H9 (cell line): Measurements from ENCODE around the gene KREMEN1. TPM values are rescaled to one million over a fixed set of nuclear protein-coding genes. Genes with fewer than 3 reads are reported as not detected.

ENCODE experiments used
- DNase-seq: peaks from one replicate; pipeline ENCODE4 v3.0.0-alpha.2; 2017
- H2AFZ ChIP-seq: one replicate; pipeline ENCODE4 v1.6.1; 2013; ENCODE audit warnings: mild to moderate bottlenecking, low read length, control low read depth, moderate library complexity
- H2AK5ac ChIP-seq: 2 replicates; pipeline ENCODE4 v1.6.1; 2013; ENCODE audit warnings: low read length, control low read depth, mixed read lengths; ENCODE audit not compliant: insufficient read length
- H2BK120ac ChIP-seq: one replicate; pipeline ENCODE4 v1.6.1; 2013; ENCODE audit warnings: low read depth, mild to moderate bottlenecking, low read length, control low read depth, inconsistent platforms; ENCODE audit not compliant: poor library complexity, severe bottlenecking
- H2BK12ac ChIP-seq: 2 replicates; pipeline ENCODE4 v1.6.1; 2013; ENCODE audit warnings: low read length, control low read depth, mixed read lengths, low read depth; ENCODE audit not compliant: insufficient read length
- H2BK15ac ChIP-seq: 2 replicates; pipeline ENCODE4 v1.6.1; 2013; ENCODE audit warnings: low read depth, low read length, control low read depth
- H2BK20ac ChIP-seq: one replicate; pipeline ENCODE4 v1.6.1; 2013; ENCODE audit warnings: low read depth, mild to moderate bottlenecking, low read length, control low read depth, inconsistent platforms; ENCODE audit not compliant: poor library complexity, severe bottlenecking
- H2BK5ac ChIP-seq: 2 replicates; pipeline ENCODE4 v1.6.1; 2013; ENCODE audit warnings: low read length, control low read depth, mixed read lengths; ENCODE audit not compliant: insufficient read length
- H3K14ac ChIP-seq: 2 replicates; pipeline ENCODE4 v1.6.1; 2013; ENCODE audit warnings: low read length, control low read depth; ENCODE audit not compliant: insufficient read depth
- H3K18ac ChIP-seq: 2 replicates; pipeline ENCODE4 v1.6.1; 2013; ENCODE audit warnings: low read depth, mild to moderate bottlenecking, mixed read lengths, low read length, control low read depth; ENCODE audit not compliant: insufficient read length
- H3K23ac ChIP-seq: 2 replicates; pipeline ENCODE4 v1.6.1; 2013; ENCODE audit warnings: low read length, control low read depth, mixed read lengths, low read depth; ENCODE audit not compliant: insufficient read length
- H3K23me2 ChIP-seq: 2 replicates; pipeline ENCODE4 v1.6.1; 2013; ENCODE audit warnings: low read depth, mild to moderate bottlenecking, mixed read lengths, low read length, control low read depth; ENCODE audit not compliant: insufficient read length, poor library complexity, severe bottlenecking
- H3K27ac ChIP-seq: 2 replicates; pipeline ENCODE4 v1.5.1; 2013; ENCODE audit warnings: low read length, control low read depth, mixed read lengths, low read depth; ENCODE audit not compliant: insufficient read length
- H3K27me3 ChIP-seq: 2 replicates; pipeline ENCODE4 v1.6.1; 2013; ENCODE audit warnings: low read length, control low read depth, inconsistent platforms; ENCODE audit not compliant: insufficient read depth
- H3K4ac ChIP-seq: 2 replicates; pipeline ENCODE4 v1.6.1; 2013; ENCODE audit warnings: low read depth, mild to moderate bottlenecking, control low read depth, inconsistent platforms, low read length, moderate library complexity
- H3K4me1 ChIP-seq: 2 replicates; pipeline ENCODE4 v1.6.1; 2013; ENCODE audit warnings: low read length, control low read depth, inconsistent platforms; ENCODE audit not compliant: insufficient read depth
- H3K4me2 ChIP-seq: 2 replicates; pipeline ENCODE4 v1.6.1; 2013; ENCODE audit warnings: low read length, control low read depth, mixed read lengths; ENCODE audit not compliant: insufficient read length, insufficient read depth
- H3K56ac ChIP-seq: 2 replicates; pipeline ENCODE4 v1.6.1; 2013; ENCODE audit warnings: low read depth, mild to moderate bottlenecking, mixed read lengths, low read length, control low read depth; ENCODE audit not compliant: insufficient read length
- H3K79me1 ChIP-seq: 2 replicates; pipeline ENCODE4 v1.6.1; 2013; ENCODE audit warnings: low read depth, mild to moderate bottlenecking, moderate library complexity, low read length, control low read depth, inconsistent platforms; ENCODE audit not compliant: insufficient read depth, poor library complexity, severe bottlenecking
- H3K79me2 ChIP-seq: 2 replicates; pipeline ENCODE4 v1.6.1; 2013; ENCODE audit warnings: low read length, control low read depth, inconsistent platforms; ENCODE audit not compliant: insufficient read depth
- H3K9ac ChIP-seq: 2 replicates; pipeline ENCODE4 v1.6.1; 2013; ENCODE audit warnings: low read length, control low read depth, mixed read lengths; ENCODE audit not compliant: insufficient read length; ENCODE audit errors: extremely low read depth
- H3K9me3 ChIP-seq: one replicate; pipeline ENCODE4 v1.6.1; 2013; ENCODE audit warnings: low read depth, low read length, inconsistent platforms; ENCODE audit not compliant: control insufficient read depth
- H3T11ph ChIP-seq: one replicate; pipeline ENCODE4 v1.6.1; 2013; ENCODE audit warnings: mild to moderate bottlenecking, low read length, control low read depth, inconsistent platforms
- H4K20me1 ChIP-seq: one replicate; pipeline ENCODE4 v1.6.1; 2013; ENCODE audit not compliant: control insufficient read depth, insufficient read length, insufficient read depth
- H4K5ac ChIP-seq: 2 replicates; pipeline ENCODE4 v1.6.1; 2013; ENCODE audit warnings: low read depth, mild to moderate bottlenecking, mixed read lengths, low read length, control low read depth; ENCODE audit not compliant: insufficient read length
- H4K8ac ChIP-seq: replicated peaks from 2 replicates; pipeline ENCODE4 v1.6.1; 2013; ENCODE audit warnings: low read length, control low read depth, mixed read lengths, low read depth; ENCODE audit not compliant: insufficient read length
- H4K91ac ChIP-seq: 2 replicates; pipeline ENCODE4 v1.6.1; 2013; ENCODE audit warnings: low read depth, mild to moderate bottlenecking, moderate library complexity, mixed read lengths, low read length, control low read depth; ENCODE audit not compliant: insufficient read length
- H3K27ac Mint-ChIP-seq, 3 experiments: 2 replicates in 2 of 3; 3 replicates in 1 of 3; pipeline ENCODE4 v1.8.0; 2020 to 2021; ENCODE audit warnings: mixed read lengths in 3 of 3, mild to moderate bottlenecking in 1 of 3, moderate library complexity in 1 of 3
- H3K27me3 Mint-ChIP-seq: 2 replicates; pipeline ENCODE4 v1.8.0; 2021; ENCODE audit warnings: low read depth, mild to moderate bottlenecking, moderate library complexity, mixed read lengths
- H3K36me3 Mint-ChIP-seq, 3 experiments: 2 replicates in 2 of 3; 3 replicates in 1 of 3; pipeline ENCODE4 v1.8.0; 2020 to 2021; ENCODE audit warnings: low read depth in 3 of 3, mixed read lengths in 3 of 3; ENCODE audit not compliant: insufficient read depth in 1 of 3
- H3K4me1 Mint-ChIP-seq, 2 experiments: 2 replicates each; pipeline ENCODE4 v1.8.0; 2020; ENCODE audit warnings: mixed read lengths in 2 of 2
- H3K4me3 Mint-ChIP-seq, 2 experiments: 2 replicates in 1 of 2; 3 replicates in 1 of 2; pipeline ENCODE4 v1.8.0; 2020 to 2021; ENCODE audit warnings: mild to moderate bottlenecking in 2 of 2, mixed read lengths in 2 of 2, moderate library complexity in 1 of 2
- H3K9me3 Mint-ChIP-seq, 2 experiments: 2 replicates in 1 of 2; 3 replicates in 1 of 2; pipeline ENCODE4 v1.8.0; 2020; ENCODE audit warnings: mild to moderate bottlenecking in 2 of 2, mixed read lengths in 2 of 2, moderate library complexity in 1 of 2
- WGBS: extraction: QIAGEN DNeasy Blood & Tissue Kit; methylation state at CpG from one replicate; pipeline ENCODE4 v1.1.7; 2013; ENCODE audit warnings: missing lambda C conversion rate, low lambda C conversion rate, mixed read lengths; ENCODE audit not compliant: insufficient read length; ENCODE audit errors: extremely low coverage; 5-methylcytosine and 5-hydroxymethylcytosine counted together
- total RNA-seq: library from RNA; stranded (reverse); gene quantifications from 2 replicates; pipeline ENCODE4 v1.2.1, GENCODE V29; 2021
- TF ChIP-seq, protein P1 (sequence below): fragments of 200-600 bp; sonication (generic); conservative IDR thresholded peaks from 3 replicates; pipeline ENCODE4 v1.8.0; 2021; ENCODE audit warnings: antibody characterized with exemption, mild to moderate bottlenecking

The KREMEN1 gene
- total RNA-seq, 1 experiment from 2014 or later: 2.4 TPM

GRCh38 chr22:29096736-29097669, 24.2 kb downstream of the KREMEN1 start:
- Mint-ChIP-seq H3K4me1 (peaks cover 17 to 27% of the 10 kb centered on the region in 2 experiments), H3K9me3 (no peaks in the 10 kb centered on the region), H3K27me3 (no peaks in the 10 kb centered on the region), H3K36me3 (peaks cover 0 to 6% (median 4%) of the 10 kb centered on the region in 3 experiments; a peak in 3 of 7 replicates), H3K27ac (peak overlapping the region in 1 of 3 experiments; percentile 59; a peak in 1 of 7 replicates), H3K4me3 (no peak overlapping the region)
- no peak overlapping the region for H4K5ac ChIP-seq
- H3K56ac ChIP-seq: no peak overlapping the region
- H4K91ac ChIP-seq: no peak overlapping the region
- no peak overlapping the region for H3T11ph ChIP-seq
- H2BK120ac ChIP-seq: no peak overlapping the region
- no CpG with 5 or more reads among the region's 13 CpGs for WGBS
- no peaks in the 10 kb centered on the region for H3K79me2 ChIP-seq
- no peak overlapping the region for H4K8ac ChIP-seq
- H4K20me1 ChIP-seq: no peaks in the 10 kb centered on the region
- no peaks in the 10 kb centered on the region for H3K27me3 ChIP-seq
- no peaks in the 10 kb centered on the region for H3K79me1 ChIP-seq
- no peak for DNase-seq
- no peaks in the 10 kb centered on the region for H3K9me3 ChIP-seq
- no peak overlapping the region for H2BK12ac ChIP-seq
- no peak overlapping the region for H2BK5ac ChIP-seq
- H2AK5ac ChIP-seq: no peak overlapping the region
- H3K23me2 ChIP-seq: no peaks in the 10 kb centered on the region
- H3K18ac ChIP-seq: no peak overlapping the region
- no peak overlapping the region for H2BK20ac ChIP-seq
- H3K4ac ChIP-seq: no peak overlapping the region
- no peak overlapping the region for H3K4me2 ChIP-seq
- H2BK15ac ChIP-seq: no peak overlapping the region
- H3K27ac ChIP-seq: no peak overlapping the region
- H3K4me1 ChIP-seq: peaks cover 4% of the 10 kb centered on the region; the same call in 1 of the 2 replicates
- no peak overlapping the region for H2AFZ ChIP-seq
- H3K9ac ChIP-seq: no peak overlapping the region
- no peak overlapping the region for H3K23ac ChIP-seq
- H3K14ac ChIP-seq: no peak overlapping the region
- TF ChIP-seq, protein P1, sequence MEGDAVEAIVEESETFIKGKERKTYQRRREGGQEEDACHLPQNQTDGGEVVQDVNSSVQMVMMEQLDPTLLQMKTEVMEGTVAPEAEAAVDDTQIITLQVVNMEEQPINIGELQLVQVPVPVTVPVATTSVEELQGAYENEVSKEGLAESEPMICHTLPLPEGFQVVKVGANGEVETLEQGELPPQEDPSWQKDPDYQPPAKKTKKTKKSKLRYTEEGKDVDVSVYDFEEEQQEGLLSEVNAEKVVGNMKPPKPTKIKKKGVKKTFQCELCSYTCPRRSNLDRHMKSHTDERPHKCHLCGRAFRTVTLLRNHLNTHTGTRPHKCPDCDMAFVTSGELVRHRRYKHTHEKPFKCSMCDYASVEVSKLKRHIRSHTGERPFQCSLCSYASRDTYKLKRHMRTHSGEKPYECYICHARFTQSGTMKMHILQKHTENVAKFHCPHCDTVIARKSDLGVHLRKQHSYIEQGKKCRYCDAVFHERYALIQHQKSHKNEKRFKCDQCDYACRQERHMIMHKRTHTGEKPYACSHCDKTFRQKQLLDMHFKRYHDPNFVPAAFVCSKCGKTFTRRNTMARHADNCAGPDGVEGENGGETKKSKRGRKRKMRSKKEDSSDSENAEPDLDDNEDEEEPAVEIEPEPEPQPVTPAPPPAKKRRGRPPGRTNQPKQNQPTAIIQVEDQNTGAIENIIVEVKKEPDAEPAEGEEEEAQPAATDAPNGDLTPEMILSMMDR: no peak
